ENCODE results near the gene SELENOI.

DNA sequence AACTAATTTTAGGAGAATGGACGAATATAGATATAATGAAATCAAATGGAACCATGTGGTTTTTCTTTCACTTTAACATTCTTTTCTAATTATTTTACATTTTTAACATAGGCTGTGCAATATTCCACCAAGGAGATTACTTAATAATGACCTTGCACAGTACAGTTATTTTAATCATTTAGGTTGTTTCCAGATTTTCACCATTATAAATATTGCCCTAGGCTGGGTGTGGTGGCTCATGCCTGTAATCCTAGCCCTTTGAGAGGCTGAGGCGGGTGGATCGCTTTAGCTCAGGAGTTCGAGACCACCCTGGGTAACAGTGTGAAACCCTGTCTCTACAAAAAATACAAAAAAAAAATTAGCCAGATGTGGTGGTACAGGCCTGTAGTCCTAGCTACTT, 41.2 kb downstream of the SELENOI start:
- TF ChIP-seq TARDBP (IDR thresholded peaks at IDR 0.05) (no peak), L3MBTL2 (conservative IDR thresholded peaks at IDR 0.05) (no peak), SP1 (IDR thresholded peaks at IDR 0.05) (no peak), FOXM1 (IDR thresholded peaks at IDR 0.05; ENCODE audit: borderline replicate concordance) (no peak), ELF4 (IDR thresholded peaks at IDR 0.05) (no peak)

Data from HEK293T (cell line).